SHP77 (cell line): ENCODE data around the gene ZNF354C.

Source experiments
- DNase-seq, 2 experiments: peaks; one replicate each; lab custom pipeline; 2025; lab: John Stamatoyannopoulos, UW

Gene ZNF354C

GRCh38 chr5:179127136-179128040, 67.2 kb downstream of the ZNF354C start:
- DNase-seq = no peak

DNA sequence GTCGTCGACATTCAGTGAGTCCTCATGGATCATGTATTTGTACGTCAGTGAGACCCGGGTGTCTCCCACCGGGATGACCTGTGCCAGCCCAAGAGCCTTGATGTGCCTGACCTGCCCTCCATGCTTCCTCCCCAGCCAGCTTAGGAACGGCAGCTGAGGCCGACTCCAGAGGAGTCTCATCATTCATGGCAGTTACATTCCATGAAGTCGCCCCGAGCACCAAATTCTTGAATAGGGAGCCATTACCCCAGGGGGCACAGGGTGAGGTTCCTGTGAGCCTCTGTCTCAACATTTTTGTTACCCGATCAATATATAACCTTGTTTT, 67.8 kb downstream of the ZNF354C start:
- no peak for DNase-seq

DNA sequence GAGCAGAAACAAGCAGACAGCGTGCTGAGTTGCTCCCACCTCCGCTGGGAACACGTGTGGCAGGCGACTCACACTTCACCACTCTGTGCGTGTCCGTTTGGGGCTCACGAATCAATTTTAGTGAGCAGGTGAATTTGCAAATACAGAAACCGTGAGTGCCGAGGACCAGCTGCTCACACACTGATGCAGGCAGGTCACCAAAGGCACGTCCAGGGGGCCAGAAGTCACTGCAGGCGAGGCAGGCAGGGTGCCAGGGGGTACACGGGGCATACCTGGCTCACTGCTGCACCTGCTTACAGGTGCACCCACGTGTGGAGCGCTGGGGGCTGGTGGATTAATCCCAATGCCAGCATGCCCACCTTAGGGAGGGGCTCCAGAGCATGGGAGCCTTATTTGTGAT, 68.8 kb downstream of the ZNF354C start:
- DNase-seq = no peak

- no peak for DNase-seq
Observed at GRCh38 chr5:179129607-179130071, 69.5 kb downstream of the ZNF354C start.

DNA sequence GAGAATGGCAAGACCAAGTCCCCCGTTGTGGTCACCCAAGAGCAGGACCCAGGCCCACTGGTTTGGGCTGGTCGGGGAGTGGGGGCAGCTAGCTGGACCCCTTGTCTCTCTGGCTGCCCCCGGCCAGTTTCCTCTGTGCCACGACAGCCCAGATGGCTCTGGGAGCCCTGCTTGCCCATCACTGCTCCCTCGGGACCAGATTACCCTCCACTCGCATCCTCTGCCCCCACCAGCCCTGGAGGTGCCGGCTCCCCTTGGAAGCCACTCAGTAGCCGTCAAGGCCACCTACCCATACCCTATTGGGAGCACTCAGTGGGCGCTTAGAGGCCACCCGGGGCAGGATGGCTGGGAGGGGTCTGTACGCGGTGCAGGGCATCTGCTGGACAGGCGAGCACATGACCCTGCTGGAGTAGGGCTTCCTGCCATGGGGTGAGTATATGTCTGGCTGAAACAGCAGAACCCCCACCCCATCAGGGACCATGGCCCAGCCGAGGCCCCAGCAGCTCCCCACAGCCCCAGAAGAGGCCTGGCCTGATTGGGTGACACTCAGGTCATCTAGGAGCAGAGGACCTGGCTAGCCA, 70.0 kb downstream of the ZNF354C start:
- DNase-seq = no peak

- DNase-seq = no peak
Observed at GRCh38 chr5:179131321-179131835, 71.2 kb downstream of the ZNF354C start.

DNA sequence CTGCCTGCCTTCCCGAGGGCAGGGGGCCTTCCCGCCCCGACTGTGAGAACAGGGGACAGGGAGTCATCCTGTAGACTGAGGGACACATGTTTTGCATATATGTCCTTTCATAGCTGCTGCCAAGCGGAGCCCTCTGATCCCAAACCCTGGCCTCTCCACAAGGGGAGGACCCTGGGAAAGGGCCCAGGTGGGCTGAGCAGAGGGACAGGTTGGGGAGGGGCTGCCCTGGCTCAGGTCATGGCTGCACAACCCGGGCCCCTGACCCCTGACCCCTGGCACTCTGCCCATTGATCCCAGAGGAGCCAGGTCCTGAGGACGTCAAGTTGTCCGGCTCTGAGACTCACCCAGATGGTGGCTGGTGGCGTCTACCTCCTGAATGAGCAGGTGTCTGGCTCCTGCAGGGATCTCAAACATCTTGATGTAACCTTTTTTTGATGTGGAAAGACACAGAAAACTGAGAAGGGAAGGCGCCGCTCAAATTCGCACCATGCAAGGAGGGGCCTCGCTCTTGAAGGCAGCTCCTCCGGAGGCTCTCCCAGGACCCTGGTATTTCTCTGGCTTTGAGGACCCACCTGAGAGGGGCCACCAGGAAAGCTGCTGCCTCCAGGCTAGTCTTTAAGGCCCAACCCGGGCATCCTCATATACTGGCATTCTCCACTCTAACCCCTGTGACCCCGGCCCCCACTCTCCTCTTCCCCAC, 71.9 kb downstream of the ZNF354C start:
- DNase-seq = no peak

- no peak for DNase-seq
Observed at GRCh38 chr5:179132586-179133355, 72.6 kb downstream of the ZNF354C start.
